PC-9 (cell line): Measurements from ENCODE around the gene AUTS2. TPM values are rescaled to one million over a fixed set of nuclear protein-coding genes. Genes with fewer than 3 reads are reported as not detected.

Experiments
- BruUV-seq: library from RNA; stranded (reverse); fragments of 400-500 nt; replicated peaks from 2 replicates; lab custom pipeline; 2021; lab: Mats Ljungman, UMichigan
- CTCF ChIA-PET: fragments of 300-600 bp; sonication (Branson Sonifier 250); formaldehyde crosslinking; loops from one replicate; lab custom pipeline; 2022; ENCODE audit warnings: antibody characterized with exemption; lab: Charles Lee
- POLR2A ChIA-PET: fragments of 300-600 bp; sonication (Branson Sonifier 250); formaldehyde crosslinking; loops from one replicate; lab custom pipeline; 2022; ENCODE audit warnings: antibody characterized with exemption; ENCODE audit not compliant: unreplicated experiment; lab: Charles Lee
- DNase-seq, 2 experiments: peaks; one replicate each; pipeline versions ENCODE4 v3.0.0 to v3.0.0-alpha.2; 2015 to 2022; ENCODE audit warnings: mixed read lengths in 1 of 2
- H2AFZ ChIP-seq: fragments of 200-600 bp; sonication (generic); 2 replicates; pipeline ENCODE4 v1.8.1; 2017; ENCODE audit warnings: antibody characterized with exemption
- H3F3A ChIP-seq: fragments of 200-600 bp; sonication (generic); 2 replicates; pipeline ENCODE4 v1.8.1; 2017; ENCODE audit warnings: antibody characterized with exemption, mild to moderate bottlenecking, low read depth; ENCODE audit not compliant: insufficient read depth
- H3K27ac ChIP-seq: fragments of 200-600 bp; sonication (generic); 2 replicates; pipeline ENCODE4 v1.6.1; 2016; ENCODE audit warnings: mixed run types
- H3K27me3 ChIP-seq: fragments of 200-600 bp; sonication (generic); 2 replicates; pipeline ENCODE4 v1.6.1; 2016; ENCODE audit warnings: low read depth, mixed run types; ENCODE audit not compliant: insufficient read depth
- H3K36me3 ChIP-seq: fragments of 200-600 bp; sonication (generic); 2 replicates; pipeline ENCODE4 v1.6.1; 2016; ENCODE audit warnings: low read depth, mixed run types
- H3K4me1 ChIP-seq: fragments of 200-600 bp; sonication (generic); replicated peaks from 2 replicates; pipeline ENCODE4 v1.6.1; 2016; ENCODE audit warnings: mixed run types; ENCODE audit not compliant: insufficient read depth
- H3K4me2 ChIP-seq: fragments of 200-600 bp; sonication (generic); 2 replicates; pipeline ENCODE4 v1.6.1; 2017; ENCODE audit warnings: mixed run types
- H3K4me3 ChIP-seq: fragments of 200-600 bp; sonication (generic); 2 replicates; pipeline ENCODE4 v1.6.1; 2016; ENCODE audit warnings: mixed run types
- H3K79me2 ChIP-seq: fragments of 200-600 bp; sonication (generic); 2 replicates; pipeline ENCODE4 v1.6.1; 2017; ENCODE audit warnings: low read depth, mixed run types
- H3K9me2 ChIP-seq: fragments of 200-600 bp; sonication (generic); 2 replicates; pipeline ENCODE4 v1.8.1; 2017; ENCODE audit warnings: mild to moderate bottlenecking; ENCODE audit not compliant: insufficient read depth
- H3K9me3 ChIP-seq: fragments of 200-600 bp; sonication (generic); 2 replicates; pipeline ENCODE4 v1.8.1; 2016; ENCODE audit warnings: low read depth; ENCODE audit not compliant: insufficient read depth
- H4K20me1 ChIP-seq: fragments of 200-600 bp; sonication (generic); 2 replicates; pipeline ENCODE4 v1.8.1; 2017; ENCODE audit not compliant: insufficient read depth
- EZH2 ChIP-seq: fragments of 200-600 bp; sonication (generic); IDR thresholded peaks from 2 replicates; pipeline ENCODE4 v1.8.0; 2017; ENCODE audit warnings: antibody characterized with exemption, low read depth
- intact Hi-C: fragments of 100-400 bp; cut with micrococcal nuclease; formaldehyde crosslinking; loops from one replicate; pipeline ENCODE4 v1.10.0; 2022; ENCODE audit not compliant: unreplicated experiment
- total RNA-seq: library from RNA; stranded (reverse); gene quantifications from 2 replicates; pipeline ENCODE4 v1.2.3, GENCODE V29; 2021
- TF ChIP-seq, protein P1 (sequence below): fragments of 200-600 bp; sonication (generic); conservative IDR thresholded peaks from 2 replicates; pipeline ENCODE4 v1.6.1; 2017; ENCODE audit warnings: mixed run types, antibody characterized with exemption, mild to moderate bottlenecking, moderate library complexity

The AUTS2 gene
- total RNA-seq, 1 experiment from 2014 or later, result not detected

GRCh38 chr7:69819333-69819705 is 221.0 kb downstream of the AUTS2 start:
- Histone ChIP-seq H3K4me1 (no peaks in the 10 kb centered on the region), H3K9me3 (no peaks in the 10 kb centered on the region), H3K27me3 (no peaks in the 10 kb centered on the region), H3K36me3 (no peaks in the 10 kb centered on the region), H3K27ac (no peak overlapping the region), H4K20me1 (no peaks in the 10 kb centered on the region), H3K79me2 (no peaks in the 10 kb centered on the region), H3K9me2 (no peaks in the 10 kb centered on the region), H3F3A (no peaks in the 10 kb centered on the region), H3K4me2 (no peak overlapping the region), H2AFZ (no peak overlapping the region), H3K4me3 (no peak overlapping the region)
- intact Hi-C loops, result no loop called here
- ChIA-PET CTCF (no interaction called here), POLR2A (no interaction called here)
- DNase-seq, result no peak
- no TSS peak for BruUV-seq
- no peak for TF ChIP-seq EZH2
- TF ChIP-seq, protein P1, sequence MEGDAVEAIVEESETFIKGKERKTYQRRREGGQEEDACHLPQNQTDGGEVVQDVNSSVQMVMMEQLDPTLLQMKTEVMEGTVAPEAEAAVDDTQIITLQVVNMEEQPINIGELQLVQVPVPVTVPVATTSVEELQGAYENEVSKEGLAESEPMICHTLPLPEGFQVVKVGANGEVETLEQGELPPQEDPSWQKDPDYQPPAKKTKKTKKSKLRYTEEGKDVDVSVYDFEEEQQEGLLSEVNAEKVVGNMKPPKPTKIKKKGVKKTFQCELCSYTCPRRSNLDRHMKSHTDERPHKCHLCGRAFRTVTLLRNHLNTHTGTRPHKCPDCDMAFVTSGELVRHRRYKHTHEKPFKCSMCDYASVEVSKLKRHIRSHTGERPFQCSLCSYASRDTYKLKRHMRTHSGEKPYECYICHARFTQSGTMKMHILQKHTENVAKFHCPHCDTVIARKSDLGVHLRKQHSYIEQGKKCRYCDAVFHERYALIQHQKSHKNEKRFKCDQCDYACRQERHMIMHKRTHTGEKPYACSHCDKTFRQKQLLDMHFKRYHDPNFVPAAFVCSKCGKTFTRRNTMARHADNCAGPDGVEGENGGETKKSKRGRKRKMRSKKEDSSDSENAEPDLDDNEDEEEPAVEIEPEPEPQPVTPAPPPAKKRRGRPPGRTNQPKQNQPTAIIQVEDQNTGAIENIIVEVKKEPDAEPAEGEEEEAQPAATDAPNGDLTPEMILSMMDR, result no peak

- Histone ChIP-seq H4K20me1 (no peaks in the 10 kb centered on the region), H2AFZ (no peak overlapping the region), H3K27me3 (no peaks in the 10 kb centered on the region), H3K4me2 (no peak overlapping the region), H3K79me2 (no peaks in the 10 kb centered on the region), H3F3A (no peaks in the 10 kb centered on the region), H3K4me1 (no peaks in the 10 kb centered on the region), H3K27ac (no peak overlapping the region), H3K36me3 (no peaks in the 10 kb centered on the region), H3K9me3 (no peaks in the 10 kb centered on the region), H3K4me3 (no peak overlapping the region), H3K9me2 (no peaks in the 10 kb centered on the region)
- no peak for TF ChIP-seq EZH2
- TF ChIP-seq, protein P1, result no peak
- POLR2A ChIA-PET, result no interaction called here
- intact Hi-C loops, result no loop called here
- CTCF ChIA-PET, result no interaction called here
- BruUV-seq, result no TSS peak
- no peak for DNase-seq
These were observed 222.4 kb downstream of the AUTS2 start for GRCh38 chr7:69820479-69821192.

DNA sequence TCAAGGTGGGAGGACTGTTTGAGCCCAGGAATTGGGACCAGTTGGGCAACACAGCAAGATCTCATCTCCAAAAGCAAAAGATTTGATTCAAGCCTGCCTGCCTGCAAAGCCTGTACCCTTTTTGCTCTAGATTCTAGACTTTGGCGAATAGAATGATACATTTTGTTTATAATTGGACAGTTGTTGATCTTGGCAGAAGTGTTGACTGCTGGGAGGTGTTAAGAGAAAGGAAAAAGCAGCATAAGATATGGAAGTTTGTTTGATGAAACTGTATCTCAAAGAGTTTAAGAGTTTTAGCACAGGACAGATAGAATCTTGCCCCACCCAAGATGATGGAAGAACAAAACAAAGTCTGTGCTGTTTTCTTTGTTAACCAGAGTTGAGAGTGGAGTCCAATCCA is 224.1 kb downstream of the AUTS2 start:
- no peak overlapping the region for H3K4me3 ChIP-seq
- no peaks in the 10 kb centered on the region for H3K4me1 ChIP-seq
- ChIA-PET POLR2A (no interaction called here), CTCF (no interaction called here)
- H3K79me2 ChIP-seq, result no peaks in the 10 kb centered on the region
- H3F3A ChIP-seq, result no peaks in the 10 kb centered on the region
- TF ChIP-seq EZH2, result no peak
- TF ChIP-seq, protein P1, result no peak
- no peaks in the 10 kb centered on the region for H3K27me3 ChIP-seq
- intact Hi-C loops, result no loop called here
- H4K20me1 ChIP-seq, result no peaks in the 10 kb centered on the region
- no peak for DNase-seq
- H3K27ac ChIP-seq, result no peak overlapping the region
- H3K36me3 ChIP-seq, result no peaks in the 10 kb centered on the region
- no peak overlapping the region for H3K4me2 ChIP-seq
- no TSS peak for BruUV-seq
- H3K9me2 ChIP-seq, result no peaks in the 10 kb centered on the region
- no peaks in the 10 kb centered on the region for H3K9me3 ChIP-seq
- no peak overlapping the region for H2AFZ ChIP-seq
